GM12891 (cell line): ENCODE data around the gene IFNA16.

Source experiments
- POLR2A ChIP-seq: IDR thresholded peaks from 2 replicates; pipeline ENCODE4 v1.6.1; 2011; ENCODE audit warnings: low read depth, low read length, control low read depth
- POLR2AphosphoS5 ChIP-seq: IDR thresholded peaks from 2 replicates; pipeline ENCODE4 v1.6.1; 2011; ENCODE audit warnings: low read depth, low read length, control low read depth
- POU2F2 ChIP-seq: IDR thresholded peaks from 2 replicates; pipeline ENCODE4 v1.6.1; 2011; ENCODE audit warnings: low read depth, mild to moderate bottlenecking, control low read depth, low read length, moderate library complexity
- SPI1 ChIP-seq: IDR thresholded peaks from 2 replicates; pipeline ENCODE4 v1.6.1; 2011; ENCODE audit warnings: low read depth, low read length, control low read depth
- TAF1 ChIP-seq: IDR thresholded peaks from 2 replicates; pipeline ENCODE4 v1.6.1; 2011; ENCODE audit warnings: low read depth, low read length, control low read depth

- no peak for TF ChIP-seq SPI1
- TF ChIP-seq TAF1, result no peak
- TF ChIP-seq POLR2AphosphoS5, result no peak
- no peak for TF ChIP-seq POLR2A
- no peak for TF ChIP-seq POU2F2
These were observed 35.8 kb upstream of the IFNA16 start for GRCh38 chr9:21252721-21253547.
